Purkinje cell (primary cell): ENCODE measurements around the gene MYH16. TPM values are rescaled to one million over a fixed set of nuclear protein-coding genes. Genes with fewer than 3 reads are reported as not detected.

ENCODE experiments used
- polyA plus RNA-seq: library from polyadenylated mRNA; unstranded; fragments of >200 nt; fragmentation: Nextera tagmentation; gene quantifications from 2 replicates; pipeline ENCODE4 v1.2.1, GENCODE V29; 2014

MYH16 gene
- polyA plus RNA-seq: not detected in 2 replicates

GRCh38 chr7:99272476-99273045 lies at the start of gene MYH16:
Gene MYH16, plus strand, starts transcription at chr7:99272839.

GRCh38 chr7:99325592-99326407 lies 53.2 kb downstream of the MYH16 start, which contains the start of gene ARPC1A:
Gene ARPC1A, plus strand, starts transcription at chr7:99325898. Its CDS starts 7,456 bp downstream, at chr7:99333354.

Other genes starting within 250 kb of the MYH16 start
- 2.8 and 2.9 TPM in 2 replicates for gene SMURF1, start 128.7 kb upstream of the MYH16 start, polyA plus RNA-seq
- gene KPNA7, start 64.7 kb upstream of the MYH16 start, polyA plus RNA-seq: not detected in 2 replicates
- gene ARPC1A, start 53.1 kb downstream of the MYH16 start, polyA plus RNA-seq: 246 and 312 TPM in 2 replicates
- gene ARPC1B, start 101.9 kb downstream of the MYH16 start, polyA plus RNA-seq: 0.94 and 6.6 TPM in 2 replicates
- gene PDAP1, start 135.8 kb downstream of the MYH16 start, polyA plus RNA-seq: 25.4 and 43.5 TPM in 2 replicates
- gene BUD31, start 136.1 kb downstream of the MYH16 start, polyA plus RNA-seq: 377 and 389 TPM in 2 replicates
- 0.20 and 0.97 TPM in 2 replicates for gene PTCD1, start 166.0 kb downstream of the MYH16 start, polyA plus RNA-seq
- gene CPSF4, start 166.1 kb downstream of the MYH16 start, polyA plus RNA-seq: 1.6 and 1.7 TPM in 2 replicates
- 2,919 and 3,435 TPM in 2 replicates for gene ATP5MF, start 193.3 kb downstream of the MYH16 start, polyA plus RNA-seq
- 7.8 and 8.4 TPM in 2 replicates for gene ZNF789, start 200.1 kb downstream of the MYH16 start, polyA plus RNA-seq
- 0.63 and 2.4 TPM in 2 replicates for gene ZNF394, start 227.4 kb downstream of the MYH16 start, polyA plus RNA-seq
- gene ZKSCAN5, start 231.8 kb downstream of the MYH16 start, polyA plus RNA-seq: 4.5 and 4.6 TPM in 2 replicates